Astrocyte (in vitro differentiated cells and primary cell): ENCODE measurements around the gene ATOSB.

Experiments used
- EZH2 ChIP-seq: IDR thresholded peaks from 2 replicates; pipeline ENCODE4 v1.6.1; 2012; ENCODE audit warnings: mild to moderate bottlenecking, low read length, inconsistent platforms; ENCODE audit not compliant: insufficient read depth
- TF ChIP-seq, protein P1 (sequence below): IDR thresholded peaks from 2 replicates; pipeline ENCODE4 v1.5.1; 2011; ENCODE audit warnings: low read depth, mild to moderate bottlenecking, inconsistent platforms, low read length, moderate library complexity; ENCODE audit not compliant: insufficient read depth

DNA sequence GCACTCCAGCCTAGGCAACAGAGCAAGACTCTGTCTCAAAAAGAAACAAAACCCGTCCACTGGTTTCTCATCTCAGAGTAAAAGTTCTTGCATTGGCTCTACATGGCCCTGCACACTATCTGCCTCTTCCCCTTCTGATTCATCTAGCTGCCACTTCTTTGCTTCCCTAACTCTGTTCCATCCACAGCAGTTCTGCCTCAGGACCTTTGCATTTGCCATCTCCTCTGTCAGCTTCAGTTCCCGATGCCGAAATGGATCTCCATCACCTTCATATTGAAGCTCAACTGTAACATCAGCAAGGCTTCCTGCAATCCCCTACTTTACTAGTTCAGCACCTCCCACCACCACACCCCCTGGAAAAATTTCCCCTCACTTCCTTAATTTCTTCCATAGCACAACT, 18.1 kb downstream of the ATOSB start:
- TF ChIP-seq, protein P1, sequence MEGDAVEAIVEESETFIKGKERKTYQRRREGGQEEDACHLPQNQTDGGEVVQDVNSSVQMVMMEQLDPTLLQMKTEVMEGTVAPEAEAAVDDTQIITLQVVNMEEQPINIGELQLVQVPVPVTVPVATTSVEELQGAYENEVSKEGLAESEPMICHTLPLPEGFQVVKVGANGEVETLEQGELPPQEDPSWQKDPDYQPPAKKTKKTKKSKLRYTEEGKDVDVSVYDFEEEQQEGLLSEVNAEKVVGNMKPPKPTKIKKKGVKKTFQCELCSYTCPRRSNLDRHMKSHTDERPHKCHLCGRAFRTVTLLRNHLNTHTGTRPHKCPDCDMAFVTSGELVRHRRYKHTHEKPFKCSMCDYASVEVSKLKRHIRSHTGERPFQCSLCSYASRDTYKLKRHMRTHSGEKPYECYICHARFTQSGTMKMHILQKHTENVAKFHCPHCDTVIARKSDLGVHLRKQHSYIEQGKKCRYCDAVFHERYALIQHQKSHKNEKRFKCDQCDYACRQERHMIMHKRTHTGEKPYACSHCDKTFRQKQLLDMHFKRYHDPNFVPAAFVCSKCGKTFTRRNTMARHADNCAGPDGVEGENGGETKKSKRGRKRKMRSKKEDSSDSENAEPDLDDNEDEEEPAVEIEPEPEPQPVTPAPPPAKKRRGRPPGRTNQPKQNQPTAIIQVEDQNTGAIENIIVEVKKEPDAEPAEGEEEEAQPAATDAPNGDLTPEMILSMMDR, result no peak
- no peak for TF ChIP-seq EZH2
